Lower leg skin (tissue), 3 donors: ENCODE measurements around the gene UBE4B.

Experiments used
- POLR2A ChIP-seq, 2 donors: fragments of 450-650 bp; IDR thresholded peaks; one replicate each; pipeline ENCODE4 v1.6.1; 2016 to 2017; ENCODE audit warnings: antibody characterized with exemption in 2 of 2, mild to moderate bottlenecking in 1 of 2, moderate library complexity in 1 of 2
- TF ChIP-seq, protein P1 (sequence below), 3 donors: fragments of 450-650 bp; IDR thresholded peaks; one replicate each; pipeline ENCODE4 v1.5.1; 2016; ENCODE audit warnings: antibody characterized with exemption in 3 of 3, mild to moderate bottlenecking in 3 of 3, moderate library complexity in 2 of 3

- TF ChIP-seq, protein P1, sequence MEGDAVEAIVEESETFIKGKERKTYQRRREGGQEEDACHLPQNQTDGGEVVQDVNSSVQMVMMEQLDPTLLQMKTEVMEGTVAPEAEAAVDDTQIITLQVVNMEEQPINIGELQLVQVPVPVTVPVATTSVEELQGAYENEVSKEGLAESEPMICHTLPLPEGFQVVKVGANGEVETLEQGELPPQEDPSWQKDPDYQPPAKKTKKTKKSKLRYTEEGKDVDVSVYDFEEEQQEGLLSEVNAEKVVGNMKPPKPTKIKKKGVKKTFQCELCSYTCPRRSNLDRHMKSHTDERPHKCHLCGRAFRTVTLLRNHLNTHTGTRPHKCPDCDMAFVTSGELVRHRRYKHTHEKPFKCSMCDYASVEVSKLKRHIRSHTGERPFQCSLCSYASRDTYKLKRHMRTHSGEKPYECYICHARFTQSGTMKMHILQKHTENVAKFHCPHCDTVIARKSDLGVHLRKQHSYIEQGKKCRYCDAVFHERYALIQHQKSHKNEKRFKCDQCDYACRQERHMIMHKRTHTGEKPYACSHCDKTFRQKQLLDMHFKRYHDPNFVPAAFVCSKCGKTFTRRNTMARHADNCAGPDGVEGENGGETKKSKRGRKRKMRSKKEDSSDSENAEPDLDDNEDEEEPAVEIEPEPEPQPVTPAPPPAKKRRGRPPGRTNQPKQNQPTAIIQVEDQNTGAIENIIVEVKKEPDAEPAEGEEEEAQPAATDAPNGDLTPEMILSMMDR (IDR thresholded peaks at IDR 0.05) = no peak
- TF ChIP-seq POLR2A (IDR thresholded peaks at IDR 0.05) = no peak
These were observed 51.3 kb downstream of the UBE4B start for GRCh38 chr1:10084045-10084444.
